C4-2B (cell line): ENCODE measurements around the gene PYROXD2.

Source experiments
- CTCF ChIP-seq: fragments of 450-650 bp; conservative IDR thresholded peaks from 2 replicates; pipeline ENCODE4 v1.5.1; 2017; ENCODE audit warnings: mild to moderate bottlenecking
- ZFX ChIP-seq: fragments of 450-650 bp; IDR thresholded peaks from 2 replicates; pipeline ENCODE4 v1.6.1; 2017

DNA sequence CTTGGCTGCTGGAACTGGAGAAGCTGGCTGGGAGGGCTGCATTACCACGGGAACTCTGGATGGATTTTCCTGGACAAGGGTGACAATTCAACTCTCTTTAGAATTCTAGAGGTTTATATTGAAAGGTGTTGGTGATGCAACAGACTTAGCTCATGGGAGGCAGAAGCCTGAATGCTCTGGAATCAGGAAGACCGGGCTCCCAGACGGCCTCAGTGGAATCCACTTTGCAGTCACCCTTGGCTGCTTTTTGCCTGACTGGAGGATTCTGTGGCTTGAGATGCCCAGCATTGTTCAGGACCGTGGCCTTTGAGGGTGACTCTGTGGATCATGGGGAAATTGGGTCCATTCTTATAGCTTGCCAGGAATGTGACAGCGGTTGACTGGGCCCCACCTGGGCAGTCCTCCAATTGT lies 32.3 kb downstream of the PYROXD2 start:
- no peak for TF ChIP-seq CTCF
- TF ChIP-seq ZFX = no peak
